Transverse colon (tissue), 4 donors: ENCODE data around the gene AOAH.

ENCODE experiments used
- CTCF ChIP-seq, 5 experiments: fragments of 200-600 bp in 3 of 5; fragments of 450-650 bp in 2 of 5; sonication (generic) in 3 of 5; IDR thresholded peaks; 1 replicate in 2 of 5; 2 replicates in 3 of 5; pipeline ENCODE4 v1.5.1; 2016 to 2017; ENCODE audit warnings: antibody characterized with exemption in 5 of 5, inconsistent platforms in 3 of 5, mild to moderate bottlenecking in 2 of 5, moderate library complexity in 1 of 5
- EP300 ChIP-seq: sonication (generic); formaldehyde crosslinking; IDR thresholded peaks from one replicate; pipeline ENCODE4 v1.6.1; 2017; ENCODE audit warnings: antibody characterized with exemption, low read depth
- POLR2A ChIP-seq: fragments of 450-650 bp; IDR thresholded peaks from one replicate; pipeline ENCODE4 v1.6.1; 2016; ENCODE audit warnings: antibody characterized with exemption, mild to moderate bottlenecking, moderate library complexity
- POLR2AphosphoS5 ChIP-seq, 3 donors: sonication (generic); formaldehyde crosslinking; IDR thresholded peaks; one replicate each; pipeline ENCODE4 v1.6.1; 2016; ENCODE audit warnings: antibody characterized with exemption in 3 of 3

GRCh38 chr7:36538126-36538525 lies 186.2 kb downstream of the AOAH start:
- no peak for TF ChIP-seq CTCF (IDR thresholded peaks at IDR 0.05)
- TF ChIP-seq POLR2AphosphoS5 (IDR thresholded peaks at IDR 0.05): no peak
- TF ChIP-seq POLR2A: no peak
- TF ChIP-seq EP300: no peak
